Measurements from ENCODE around the gene LUC7L. TPM values are rescaled to one million over a fixed set of nuclear protein-coding genes. Genes with fewer than 3 reads are reported as not detected.

The LUC7L gene
- total and polyA plus RNA-seq, 2 of the 8 experiments (the other 6 are each of a cell fraction or from before 2014, with no cell fraction given): 49.7 to 129 TPM

GRCh38 chr16:228151-228851, 948 bp downstream of the LUC7L start (continued):
- TF ChIP-seq SP1 (IDR thresholded peaks at IDR 0.05; ENCODE audit: low read depth, low read length) (no peak), SP4 (IDR thresholded peaks at IDR 0.05; ENCODE audit: low read length) (no peak), CBX8 (IDR thresholded peaks at IDR 0.05; ENCODE audit: borderline replicate concordance, low read depth, low read length) (no peak), SP2 (IDR thresholded peaks at IDR 0.05; ENCODE audit: low read length) (no peak), EZH2 (IDR thresholded peaks at IDR 0.05; ENCODE audit: low read depth, low read length, severe bottlenecking) (no peak), BCL11A (IDR thresholded peaks at IDR 0.05; ENCODE audit: low read depth in 2 of 2, low read length in 2 of 2) (no peak), JUND (IDR thresholded peaks at IDR 0.05; ENCODE audit: low read length) (no peak), RFX5 (IDR thresholded peaks at IDR 0.05; ENCODE audit: borderline replicate concordance, low read depth, low read length) (no peak)
